ENCODE results near the gene VN1R5.
A peak's percentile ranks its signal among the peaks of the same experiment; 100 is the strongest.

The VN1R5 gene

DNA sequence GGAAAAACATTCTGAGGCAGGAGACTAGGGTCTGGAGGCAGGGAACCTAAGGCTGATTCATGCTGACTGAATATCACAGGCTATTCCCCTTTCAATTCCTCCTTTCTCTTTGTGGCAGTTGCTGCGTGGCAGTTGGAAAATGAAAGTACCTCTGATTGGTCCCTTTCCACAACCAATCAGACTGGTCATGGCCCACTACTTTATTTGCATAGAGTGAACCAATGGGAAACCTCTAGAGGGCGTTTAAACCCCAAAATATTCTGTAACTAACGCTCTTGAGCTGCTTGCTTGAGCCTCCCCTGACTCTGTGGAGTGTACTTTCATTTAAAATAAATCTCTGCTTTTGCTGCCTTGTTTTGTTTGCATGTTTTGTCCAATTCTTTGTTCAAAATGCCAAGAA is 27.7 kb upstream of the VN1R5 start:
- DNase-seq: peak; percentile 46

DNA sequence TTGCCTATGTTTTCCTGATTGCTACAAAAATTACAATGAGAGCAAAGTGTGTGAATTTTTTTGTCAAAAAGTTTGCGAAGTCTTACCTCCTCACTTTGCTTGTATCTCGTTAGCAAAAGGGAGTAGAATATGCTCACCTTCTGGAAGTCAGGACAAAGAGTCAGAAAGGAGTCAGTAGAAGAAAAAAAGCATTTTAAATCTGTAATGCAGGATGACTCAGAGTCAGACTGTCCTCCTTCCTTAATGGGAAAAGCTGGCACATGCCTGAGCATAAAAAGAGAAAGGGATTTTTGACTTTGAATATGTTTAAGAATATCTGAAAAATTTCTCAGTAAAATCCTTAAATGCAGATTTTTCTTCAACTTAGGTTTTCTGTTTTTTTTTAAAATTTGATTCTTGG is 14.2 kb upstream of the VN1R5 start:
- H3K9me3 ChIP-seq: no peaks in the 10 kb centered on the region
- H3K27me3 ChIP-seq: peaks cover 4% of the 10 kb centered on the region
- no peak overlapping the region for H3K4me3 ChIP-seq (ENCODE audit: low read depth, low read length)
- no peaks in the 10 kb centered on the region for H3K4me1 ChIP-seq
- no peak for DNase-seq
- no peak for TF ChIP-seq CTCF (IDR thresholded peaks at IDR 0.05; ENCODE audit: low read depth, low read length)
- H3K36me3 ChIP-seq: no peaks in the 10 kb centered on the region

More for the DNA sequence above, 27.7 kb upstream of the VN1R5 start:
- Histone ChIP-seq H3K9me3 (no peaks in the 10 kb centered on the region), H3K27me3 (0 out of 2 replicates have a peak, but pooled peaks cover under 1% of the 10 kb centered on the region), H3K36me3 (no peaks in the 10 kb centered on the region), H3K4me3 (ENCODE audit: low read depth, low read length) (peak overlapping the region; percentile 39), H3K4me1 (no peaks in the 10 kb centered on the region)
- peak; percentile 46 for TF ChIP-seq CTCF (IDR thresholded peaks at IDR 0.05; ENCODE audit: low read depth, low read length)

GRCh38 chr1:247243524-247244137 is 12.2 kb upstream of the VN1R5 start:
- Histone ChIP-seq H3K4me1 (no peaks in the 10 kb centered on the region), H3K27me3 (peaks cover 4% of the 10 kb centered on the region), H3K4me3 (ENCODE audit: low read depth, low read length) (no peak overlapping the region), H3K9me3 (no peaks in the 10 kb centered on the region), H3K36me3 (no peaks in the 10 kb centered on the region)
- TF ChIP-seq CTCF (IDR thresholded peaks at IDR 0.05; ENCODE audit: low read depth, low read length): no peak
- no peak for DNase-seq

DNA sequence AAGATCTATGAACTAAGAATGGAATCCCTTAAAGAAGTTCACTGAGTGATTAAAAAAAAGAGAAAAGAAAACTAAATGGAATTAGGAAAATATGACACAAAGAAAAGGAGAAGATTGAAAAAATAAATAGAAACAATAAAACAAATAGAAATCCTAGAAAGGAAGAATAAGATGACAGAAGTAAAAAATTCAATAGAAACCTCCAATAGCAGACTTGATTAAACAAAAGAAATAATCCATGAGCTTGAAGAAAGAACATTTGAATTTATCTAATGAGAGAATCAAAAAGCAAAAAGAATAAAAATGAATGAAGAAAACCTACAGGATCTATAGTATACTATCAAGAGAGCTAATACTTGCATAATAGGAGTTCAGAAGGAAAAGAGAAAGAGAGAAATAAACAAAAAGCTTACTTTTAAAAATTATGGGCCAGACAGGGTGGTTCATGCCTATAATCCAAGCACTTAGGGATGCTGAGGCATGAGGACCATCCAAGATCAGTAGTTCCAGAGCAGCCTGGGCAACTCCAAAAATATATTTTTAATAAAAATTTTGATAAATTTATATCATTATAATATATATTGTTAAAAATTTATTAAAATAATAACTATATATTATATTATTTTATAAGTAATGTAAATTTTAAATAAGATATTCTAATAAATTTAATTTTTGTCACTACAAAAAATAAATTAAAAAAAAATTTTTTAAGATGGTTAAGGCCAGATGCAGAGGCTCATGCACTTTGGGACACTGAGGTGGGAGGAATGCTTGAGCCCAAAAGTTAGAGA is 9.4 kb upstream of the VN1R5 start:
- Histone ChIP-seq H3K27me3 (peaks cover 4% of the 10 kb centered on the region), H3K4me3 (ENCODE audit: low read depth, low read length) (no peak overlapping the region), H3K4me1 (no peaks in the 10 kb centered on the region), H3K36me3 (no peaks in the 10 kb centered on the region), H3K9me3 (no peaks in the 10 kb centered on the region)
- TF ChIP-seq CTCF (IDR thresholded peaks at IDR 0.05; ENCODE audit: low read depth, low read length): no peak
- DNase-seq: no peak

DNA sequence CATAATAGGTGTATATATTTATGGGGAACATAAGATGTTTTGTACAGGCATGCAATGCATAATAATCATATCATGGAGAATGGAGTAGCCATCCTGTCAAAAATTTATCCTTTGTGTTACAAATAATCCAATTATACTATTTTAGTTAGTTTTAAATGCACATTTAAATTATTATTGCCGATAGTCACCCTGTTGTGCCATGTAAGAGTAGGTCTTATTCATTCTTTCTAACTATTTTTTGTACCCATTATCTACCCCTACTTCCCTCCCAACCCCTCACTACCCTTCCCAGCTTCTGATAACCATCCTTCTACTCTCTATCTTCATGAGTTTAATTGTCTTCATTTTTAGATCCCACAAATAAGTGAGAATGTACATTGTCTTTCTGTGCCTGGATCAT is 8.3 kb upstream of the VN1R5 start:
- TF ChIP-seq CTCF (IDR thresholded peaks at IDR 0.05; ENCODE audit: low read depth, low read length): no peak
- H3K36me3 ChIP-seq: no peaks in the 10 kb centered on the region

DNA sequence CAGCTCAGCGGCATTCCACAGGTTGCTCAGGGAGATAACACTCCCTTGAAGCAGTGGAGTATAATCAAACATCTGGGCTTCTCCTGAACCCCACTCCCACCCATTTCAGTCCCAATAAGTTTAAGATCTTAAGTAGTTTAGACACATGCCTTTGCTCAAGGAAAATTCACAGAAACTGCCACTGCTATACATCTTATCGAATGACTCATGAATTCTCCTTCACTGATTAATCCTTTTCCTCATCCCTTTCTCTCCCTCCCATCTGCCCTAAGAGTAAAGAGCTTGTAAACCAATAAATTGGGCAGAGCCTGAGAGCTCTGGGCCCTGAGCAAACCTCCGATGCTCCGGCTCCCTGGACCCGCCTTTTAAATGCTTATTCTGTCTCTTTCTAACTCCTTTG is 10.2 kb downstream of the VN1R5 start:
- no peaks in the 10 kb centered on the region for H3K4me1 ChIP-seq
- DNase-seq: no peak

More for the DNA sequence above, 8.3 kb upstream of the VN1R5 start:
- peaks cover 4% of the 10 kb centered on the region for H3K27me3 ChIP-seq
- DNase-seq: no peak
- H3K4me3 ChIP-seq (ENCODE audit: low read depth, low read length): no peak overlapping the region
- H3K4me1 ChIP-seq: no peaks in the 10 kb centered on the region
- no peaks in the 10 kb centered on the region for H3K9me3 ChIP-seq

More for the DNA sequence above, 10.2 kb downstream of the VN1R5 start:
- H3K9me3 ChIP-seq: no peaks in the 10 kb centered on the region; the same call in 1 of the 2 replicates
- no peaks in the 10 kb centered on the region for H3K27me3 ChIP-seq
- no peak for TF ChIP-seq CTCF (IDR thresholded peaks at IDR 0.05; ENCODE audit: low read depth, low read length)
- no peak overlapping the region for H3K4me3 ChIP-seq (ENCODE audit: low read depth, low read length)
- H3K36me3 ChIP-seq: no peaks in the 10 kb centered on the region
